8988T (cell line): ENCODE results near the gene DNAJB6.

ENCODE experiments used
- DNase-seq: peaks from one replicate; pipeline ENCODE4 v3.0.0; 2011

The DNAJB6 gene

GRCh38 chr7:157411580-157411979, 74.8 kb downstream of the DNAJB6 start:
- no peak for DNase-seq

DNA sequence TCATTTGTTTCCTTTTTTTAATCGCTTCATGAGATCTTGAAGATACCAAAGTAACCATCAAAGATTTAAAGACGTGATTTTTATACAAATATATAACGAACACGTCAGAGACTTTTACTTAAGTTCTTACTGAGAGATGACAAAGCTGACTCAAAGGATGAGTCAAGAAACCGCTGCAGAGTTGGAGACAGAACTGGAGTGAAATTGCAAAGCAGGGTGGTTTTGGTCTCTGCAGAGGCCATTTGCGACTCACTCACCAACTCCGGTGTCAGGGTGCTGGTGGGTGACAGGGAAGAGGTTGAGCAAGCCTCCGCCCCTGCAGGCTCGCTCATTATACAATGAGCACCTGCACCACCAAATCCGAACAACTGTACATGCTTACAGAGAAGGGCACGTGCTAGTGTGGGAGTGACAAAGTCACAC, 75.2 kb downstream of the DNAJB6 start:
- no peak for DNase-seq

DNA sequence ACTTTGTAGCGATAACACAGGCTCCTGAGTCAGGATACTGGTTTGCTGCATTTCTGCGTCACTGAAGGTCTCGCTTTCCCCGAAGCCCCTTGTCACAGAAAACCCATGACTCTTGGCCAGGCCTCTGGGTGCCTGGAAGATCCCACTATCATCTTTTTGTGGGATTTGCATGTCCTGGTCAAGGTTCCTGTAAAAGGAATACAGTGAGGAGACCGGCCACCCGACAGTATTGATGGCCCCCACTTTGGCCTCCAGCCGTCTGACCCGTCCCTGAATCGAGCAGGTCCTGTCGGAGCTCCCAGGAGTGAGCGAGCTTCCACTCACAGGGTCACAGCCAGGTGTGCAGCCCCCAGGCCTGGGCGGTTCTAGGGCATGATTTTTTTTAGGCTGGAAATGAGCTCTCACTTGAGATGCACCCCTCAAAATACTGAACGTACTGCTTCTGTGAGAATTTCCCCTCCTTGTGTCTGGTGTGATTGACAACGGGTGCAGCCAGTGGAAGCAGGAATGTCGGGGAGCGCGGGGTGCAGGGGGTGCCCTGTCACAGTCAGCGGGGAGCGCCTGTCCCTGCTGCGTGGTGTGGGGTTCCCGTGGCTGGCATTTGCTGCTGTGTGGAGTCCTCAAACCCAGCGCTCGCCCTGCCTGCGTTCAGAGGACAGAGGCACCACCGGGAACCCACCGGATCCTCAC, 75.8 kb downstream of the DNAJB6 start:
- no peak for DNase-seq

DNA sequence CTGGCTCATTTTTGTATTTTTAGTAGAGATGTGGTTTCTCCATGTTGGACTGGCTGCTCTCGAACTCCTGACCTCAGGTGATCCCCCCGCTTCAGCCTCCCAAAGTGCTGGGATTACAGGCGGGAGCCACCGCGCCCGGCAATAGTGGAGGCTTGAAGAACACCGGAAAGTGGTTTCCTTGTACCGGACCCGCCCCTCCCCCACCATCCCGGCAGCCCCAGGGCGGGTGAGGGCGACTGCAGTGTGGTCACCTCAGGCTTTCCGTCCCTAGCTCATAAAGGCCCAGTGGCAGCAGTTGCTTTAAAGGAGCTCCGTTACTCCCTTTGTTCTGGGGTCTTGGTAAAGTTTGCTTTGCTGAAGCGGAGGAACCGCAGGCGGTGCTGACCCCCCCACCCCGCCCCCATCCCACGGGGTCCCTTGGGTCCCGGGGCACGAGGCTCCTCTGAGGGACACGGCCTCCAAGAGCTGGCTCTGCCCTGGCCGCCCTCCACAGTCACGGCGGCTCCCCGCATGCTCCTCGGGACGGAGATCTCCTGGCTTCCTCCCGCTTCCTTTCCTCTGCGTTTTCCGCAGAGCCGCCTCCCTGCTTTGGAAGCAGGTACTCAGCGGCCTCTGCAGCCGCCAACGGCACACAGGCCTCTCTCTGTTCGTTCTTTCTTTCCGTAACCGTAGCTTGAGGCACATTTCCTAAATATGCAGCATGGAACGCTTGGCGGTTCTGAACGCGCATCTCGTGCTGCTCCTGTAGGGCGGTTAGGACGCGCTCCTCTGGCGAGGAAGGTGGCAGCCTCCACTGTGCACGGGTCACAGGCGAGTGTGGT, 77.3 kb downstream of the DNAJB6 start:
- DNase-seq: no peak

DNA sequence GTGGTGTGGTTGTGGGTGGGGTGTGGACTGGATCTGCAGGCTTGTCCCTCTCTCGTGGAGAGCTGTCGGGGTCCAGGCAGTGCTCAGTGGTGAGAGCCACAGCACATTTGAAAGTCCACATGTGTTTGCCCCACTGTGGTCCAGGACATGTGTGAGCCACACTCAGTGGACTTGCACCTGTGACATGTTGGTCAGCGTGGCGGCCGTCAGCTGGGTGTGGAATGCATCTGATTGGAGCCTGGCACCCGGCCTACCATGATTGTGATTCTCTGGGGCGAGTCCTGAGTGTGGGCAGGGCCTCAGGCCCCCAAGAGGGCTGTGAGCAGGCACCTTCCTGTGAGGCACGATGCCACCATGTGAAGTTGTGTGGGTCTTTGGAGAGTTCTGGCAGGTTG, 77.9 kb downstream of the DNAJB6 start:
- DNase-seq: no peak

DNA sequence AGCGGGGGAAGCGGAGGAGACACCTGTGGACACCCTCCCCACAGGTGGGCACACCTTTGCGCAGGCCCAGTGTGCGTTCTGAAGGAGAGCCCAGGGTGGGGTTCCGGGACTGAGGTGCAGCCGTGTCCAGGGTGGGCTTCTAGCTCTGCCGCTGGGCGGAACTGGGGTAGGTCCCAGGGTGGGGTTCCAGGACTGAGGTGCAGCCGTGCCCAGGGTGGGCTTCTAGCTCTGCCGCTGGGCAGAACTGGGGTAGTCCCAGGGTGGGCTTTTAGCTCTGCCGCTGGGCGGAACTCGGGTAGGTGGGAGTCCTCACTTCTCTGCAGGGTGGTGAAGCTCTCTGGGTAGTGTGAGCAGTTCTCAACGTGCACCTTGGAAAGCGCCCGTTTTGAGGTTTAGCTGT, 78.7 kb downstream of the DNAJB6 start:
- no peak for DNase-seq

DNA sequence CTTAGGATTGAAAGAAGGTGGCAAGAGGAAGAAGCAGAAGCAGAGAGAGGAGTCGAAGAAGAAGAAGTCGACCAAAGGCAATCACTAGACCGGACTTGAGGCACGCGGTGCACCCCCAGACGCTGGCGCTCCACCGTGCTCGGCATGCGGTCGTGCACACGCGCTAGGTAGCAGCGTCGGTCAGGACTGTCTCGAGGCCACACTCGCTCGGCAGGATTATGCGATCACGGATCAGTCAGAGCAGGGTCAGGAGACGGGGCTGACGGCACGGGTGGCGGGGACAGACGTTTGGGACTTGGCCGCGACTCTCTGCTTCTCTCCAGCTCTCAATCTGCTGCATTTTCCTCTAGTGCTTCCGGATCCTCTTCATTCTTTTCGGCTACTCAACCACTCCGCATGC, 79.2 kb downstream of the DNAJB6 start:
- no peak for DNase-seq

DNA sequence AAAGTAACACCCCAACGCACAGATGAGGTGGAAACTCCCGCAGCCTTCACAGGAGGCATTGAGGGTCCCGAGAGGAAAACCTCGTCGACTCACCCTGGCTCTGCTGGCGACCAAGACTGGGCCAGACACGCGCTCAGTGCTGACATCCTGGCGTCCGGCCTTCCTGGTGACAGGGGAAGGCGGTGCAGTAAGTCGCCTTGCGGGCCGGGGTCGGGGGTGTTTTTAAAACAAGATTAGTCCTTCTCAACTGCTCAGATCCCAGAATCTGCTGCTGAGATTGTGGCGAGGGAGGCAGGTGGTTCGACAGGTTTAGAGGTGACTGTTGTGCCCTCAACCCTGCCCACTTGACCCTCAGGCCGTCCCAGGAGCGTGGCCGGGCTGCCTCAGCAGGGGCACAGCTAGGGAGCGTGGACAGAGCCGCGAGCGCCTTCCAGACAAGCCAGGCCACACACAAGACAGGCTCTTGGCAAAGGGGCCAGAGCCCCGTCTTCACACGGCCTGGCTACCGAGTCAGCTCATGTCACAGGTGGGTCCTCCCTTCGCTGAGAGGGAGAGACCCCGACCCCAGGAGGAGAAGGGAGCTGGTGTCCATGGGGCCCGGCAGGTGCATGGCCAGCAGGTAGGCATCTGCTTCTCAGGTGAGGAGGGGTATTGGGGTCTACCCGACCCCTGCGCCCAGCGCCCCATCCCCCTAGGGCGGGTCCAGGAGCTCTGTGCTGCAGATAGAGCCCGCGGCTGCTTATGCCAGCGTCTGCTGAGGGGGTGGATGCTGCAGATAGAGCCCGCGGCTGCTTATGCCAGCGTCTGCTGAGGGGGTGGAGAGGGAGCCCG, 81.6 kb downstream of the DNAJB6 start:
- DNase-seq: no peak

DNA sequence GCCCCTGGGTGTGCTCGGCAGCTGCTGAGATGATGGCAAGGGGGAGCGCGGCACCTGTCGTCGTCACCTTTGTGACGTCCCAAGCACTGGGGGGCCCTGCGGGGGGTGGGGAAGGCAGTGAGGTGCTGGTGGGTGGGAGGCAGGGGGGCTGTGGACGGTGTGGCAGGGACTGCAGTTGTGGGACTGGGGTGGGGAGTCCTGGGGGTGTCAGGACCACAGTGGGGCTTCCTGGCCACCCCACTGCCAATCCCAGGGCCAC, 82.2 kb downstream of the DNAJB6 start:
- no peak for DNase-seq

DNA sequence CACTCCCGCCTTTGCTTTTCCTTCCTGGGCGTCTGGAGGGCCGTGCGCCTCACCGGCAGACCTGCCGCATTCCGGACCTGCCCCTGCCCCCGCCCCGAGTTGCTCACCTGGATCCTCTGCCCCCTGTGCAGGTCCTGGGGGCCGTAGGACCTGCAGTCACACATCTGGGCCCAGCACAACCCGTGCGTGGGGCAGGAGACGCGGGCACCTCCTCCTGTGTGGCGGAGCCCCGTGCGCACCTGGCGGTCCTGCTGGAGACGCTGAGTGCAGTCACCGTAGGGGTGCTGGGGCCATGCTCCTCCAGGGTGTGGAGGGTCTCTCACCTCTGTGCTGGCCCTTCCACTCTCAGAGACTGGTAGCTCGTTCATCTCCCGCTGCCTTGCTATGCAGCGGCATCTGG, 85.5 kb downstream of the DNAJB6 start:
- DNase-seq: no peak

DNA sequence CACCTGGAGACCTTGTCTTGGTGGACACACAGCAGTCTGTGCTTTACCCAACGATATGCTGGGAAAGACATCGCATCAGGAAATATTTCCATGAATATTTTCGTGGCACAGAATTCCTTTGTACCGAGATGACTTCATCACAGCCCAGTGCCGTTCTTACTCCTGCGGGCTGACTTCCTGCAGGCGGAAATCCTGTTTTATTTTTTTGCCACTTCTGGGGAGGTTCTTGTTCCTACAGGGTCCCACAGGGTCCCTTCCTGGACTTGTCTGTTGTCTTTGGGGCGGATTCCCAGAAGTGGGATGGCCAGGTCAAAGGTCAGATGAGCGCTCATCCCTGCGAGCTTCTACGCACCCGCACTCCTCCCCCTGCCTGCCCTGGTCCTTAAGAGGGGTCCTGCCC, 86.5 kb downstream of the DNAJB6 start:
- no peak for DNase-seq

DNA sequence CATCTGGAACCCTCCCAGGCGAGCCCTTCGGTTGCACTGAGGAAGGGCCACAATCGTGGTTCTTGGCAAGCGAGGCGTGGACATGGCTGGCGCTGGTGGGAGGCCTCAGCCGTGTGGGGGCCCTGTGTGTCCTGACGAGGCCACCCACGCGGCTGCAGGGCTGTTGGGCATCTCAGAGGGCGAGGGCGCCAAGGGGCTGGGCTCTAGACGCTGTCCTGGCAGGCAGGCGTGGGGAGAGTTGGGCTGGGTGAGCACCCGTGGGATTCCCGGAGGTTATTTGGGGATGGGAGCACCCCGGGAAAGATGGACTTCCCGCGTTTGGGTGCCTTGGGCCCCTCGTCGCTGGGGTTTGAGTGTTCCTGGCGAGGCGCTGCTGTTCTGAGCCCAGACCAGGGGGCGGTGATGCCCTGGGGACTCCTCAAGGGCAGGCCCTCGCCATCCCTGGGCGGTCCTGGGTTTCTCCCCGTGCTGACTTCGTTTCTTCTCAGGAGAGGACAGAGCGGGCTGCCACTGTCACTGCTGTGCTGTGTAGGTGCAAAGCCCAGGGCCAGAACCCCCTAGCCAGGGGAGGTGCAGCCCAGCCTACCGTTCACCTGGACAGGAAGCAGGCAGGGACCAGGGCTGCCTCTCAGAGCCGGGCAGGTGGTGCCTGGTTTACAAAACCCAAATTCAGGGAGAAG, 87.2 kb downstream of the DNAJB6 start:
- DNase-seq: no peak

DNA sequence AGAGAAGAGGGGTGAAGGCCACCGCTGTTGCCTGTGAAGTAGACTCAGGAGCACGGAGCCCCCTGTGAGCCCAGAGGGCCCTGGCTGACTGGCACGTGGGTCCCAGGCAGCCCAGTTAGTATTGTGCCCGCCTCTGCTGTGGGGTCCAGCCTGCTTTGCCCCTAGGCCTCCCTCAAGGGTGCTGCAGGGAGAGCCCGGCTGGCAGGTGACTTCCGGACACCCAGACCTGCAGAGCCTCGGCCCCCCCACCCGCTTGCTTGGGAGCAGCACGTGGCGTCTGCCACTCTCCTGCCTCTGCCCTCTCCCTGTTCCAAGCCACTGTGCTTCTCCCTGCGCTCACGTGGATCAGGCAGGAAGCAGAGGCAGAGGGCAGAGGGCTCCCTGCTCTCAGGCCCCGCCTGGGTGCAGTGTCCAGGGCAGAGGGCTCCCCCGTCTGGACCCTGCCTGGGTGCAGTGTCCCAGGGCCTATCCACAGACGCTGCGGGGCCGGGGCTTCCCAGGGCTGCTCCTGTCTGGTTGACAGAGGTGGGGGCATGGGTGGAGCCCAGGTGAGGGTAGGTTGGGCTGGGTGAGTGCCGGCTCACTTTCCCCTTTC, 88.4 kb downstream of the DNAJB6 start:
- DNase-seq: no peak

GRCh38 chr7:157425761-157426160, 89.0 kb downstream of the DNAJB6 start:
- DNase-seq: no peak

DNA sequence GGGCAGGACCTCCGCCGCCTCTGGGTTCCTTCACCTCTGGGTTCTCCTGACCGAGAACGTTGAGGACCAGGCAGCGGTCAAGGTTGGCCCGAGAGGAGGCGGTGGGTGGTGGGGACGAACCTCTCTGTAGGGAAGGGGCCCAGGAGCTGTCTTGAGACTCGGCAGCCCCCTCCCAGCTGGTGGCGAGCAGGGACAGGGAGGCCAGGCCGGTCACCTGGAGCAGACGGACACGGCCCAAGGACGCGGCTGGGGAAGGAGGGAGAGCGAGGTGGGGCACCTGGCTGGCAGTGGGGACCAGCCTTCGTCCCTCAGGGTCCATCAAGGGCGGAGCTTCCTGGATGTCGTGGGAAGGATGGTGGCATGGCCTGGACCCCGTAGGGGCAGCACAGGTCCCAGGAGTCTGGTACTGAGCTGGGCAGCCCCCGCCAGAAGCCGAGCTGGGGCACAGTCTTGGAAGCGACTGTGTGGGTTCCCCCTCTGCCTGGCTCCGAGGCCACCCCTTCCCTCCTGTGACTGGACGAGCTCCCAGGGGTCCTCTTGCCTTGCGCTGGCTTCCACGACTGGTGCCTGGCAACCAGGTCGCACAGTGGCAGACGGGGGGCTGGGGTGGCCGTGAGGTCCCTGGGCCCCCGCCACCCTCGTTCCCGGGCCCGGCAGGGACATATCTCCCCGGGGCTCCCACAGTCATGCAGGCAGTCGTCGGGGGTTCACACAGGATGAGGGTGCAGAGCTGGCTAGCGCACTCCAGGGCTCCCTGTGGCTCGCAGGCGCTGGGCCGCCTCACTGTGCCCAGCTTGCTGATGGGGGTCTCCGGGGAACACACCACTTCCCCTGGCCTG, 89.9 kb downstream of the DNAJB6 start:
- no peak for DNase-seq

DNA sequence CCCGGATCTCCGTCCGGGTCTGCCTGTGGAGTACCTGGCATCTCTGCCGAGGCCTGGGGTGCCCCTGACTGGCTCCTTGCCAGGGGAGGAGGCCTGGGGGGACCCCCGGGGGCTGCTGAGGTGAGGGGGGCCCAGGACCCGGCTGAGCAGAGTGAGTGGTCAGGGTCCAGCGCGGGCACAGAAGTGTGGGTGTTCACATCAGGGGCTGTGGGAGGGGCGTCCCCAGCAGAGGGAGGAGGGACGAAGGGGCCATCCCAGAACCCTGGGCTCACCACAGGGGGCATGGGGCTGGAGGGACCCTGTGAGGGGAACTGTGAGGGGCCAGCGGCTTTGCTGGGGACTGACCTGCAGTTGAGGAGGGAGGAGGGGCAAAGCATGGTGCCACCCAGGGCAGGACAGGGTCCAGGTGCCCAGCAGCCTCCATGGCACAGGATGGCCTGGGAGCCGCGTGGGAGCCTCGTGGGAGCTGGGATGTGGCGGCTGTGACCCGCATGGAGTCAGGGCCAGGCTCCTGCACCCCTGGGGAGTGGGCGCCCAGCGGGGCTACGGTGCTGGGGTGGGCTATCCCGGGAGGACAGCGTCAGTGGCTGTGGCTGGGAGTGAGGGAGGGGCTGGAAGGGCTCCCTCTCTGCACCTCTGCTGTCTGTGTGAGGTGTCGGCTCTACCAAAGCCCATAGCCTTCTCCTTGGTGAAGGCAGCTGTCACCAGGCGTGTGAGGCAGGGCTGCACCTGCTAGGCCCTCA, 91.2 kb downstream of the DNAJB6 start:
- DNase-seq: no peak

DNA sequence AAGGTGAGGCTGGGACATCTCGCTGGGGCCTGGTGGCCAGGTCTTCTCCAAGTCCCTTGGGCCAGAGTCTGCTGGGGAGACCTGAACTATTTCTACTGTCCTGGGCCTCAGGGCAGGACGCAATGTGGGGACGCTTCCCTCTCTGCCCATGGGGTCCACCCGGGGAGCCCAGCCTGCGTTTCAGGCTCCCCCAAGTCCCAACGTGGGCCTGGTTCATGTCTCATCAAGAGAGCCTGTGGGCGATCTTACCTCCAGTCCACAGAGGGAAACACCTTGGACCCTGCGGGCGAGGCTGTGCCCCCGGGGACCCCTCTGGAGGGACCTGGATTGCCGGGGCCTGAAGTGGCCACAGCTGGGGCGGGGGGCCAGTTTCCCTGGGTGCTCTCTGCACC, 91.7 kb downstream of the DNAJB6 start:
- DNase-seq: no peak

DNA sequence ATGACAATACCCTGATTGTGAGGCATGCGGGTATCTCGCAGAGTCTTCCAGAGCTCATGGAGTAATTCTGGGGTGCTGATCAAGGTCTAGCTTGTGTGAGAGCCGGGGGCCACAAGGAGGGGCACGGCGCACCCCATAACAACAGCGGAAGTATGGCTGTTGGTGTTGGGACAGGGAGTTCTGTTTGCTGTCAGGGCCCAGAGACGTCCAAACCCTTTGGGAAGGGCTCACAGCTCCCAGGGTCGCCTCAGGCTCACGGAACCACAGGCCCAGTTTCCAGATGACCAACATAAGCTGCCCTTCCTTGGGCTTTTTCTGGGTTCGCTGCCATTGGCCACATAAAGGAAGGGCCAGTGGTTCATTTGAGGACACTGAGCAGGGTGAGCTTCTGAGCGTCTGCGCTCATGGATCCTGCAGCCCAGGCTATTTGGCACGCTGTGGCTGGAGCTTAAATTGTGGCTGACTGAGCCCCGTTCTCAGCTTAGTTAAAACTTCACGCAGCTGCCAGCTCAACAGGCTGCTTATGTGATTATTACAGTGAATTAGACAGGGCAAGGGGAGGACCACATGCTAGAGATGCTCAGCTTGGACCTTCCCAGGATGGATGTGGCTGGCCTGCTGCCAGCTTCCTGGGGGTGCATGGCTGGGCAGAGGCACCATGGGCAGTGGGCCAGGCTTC, 92.3 kb downstream of the DNAJB6 start:
- no peak for DNase-seq

GRCh38 chr7:157429680-157430224, 92.9 kb downstream of the DNAJB6 start:
- no peak for DNase-seq

GRCh38 chr7:157430721-157431120, 93.9 kb downstream of the DNAJB6 start:
- no peak for DNase-seq
